ENCODE measurements around the gene DENND1A.

DENND1A gene

GRCh38 chr9:123523001-123523400, 406.9 kb downstream of the DENND1A start:
- FAIRE-seq, result no peak

GRCh38 chr9:123522251-123522650, 407.7 kb downstream of the DENND1A start:
- FAIRE-seq, result no peak

- no peak for FAIRE-seq
Observed at GRCh38 chr9:123518338-123518737, 411.6 kb downstream of the DENND1A start.

- FAIRE-seq, result no peak
Observed at GRCh38 chr9:123517512-123517911, 412.4 kb downstream of the DENND1A start.

GRCh38 chr9:123514766-123515165, 415.2 kb downstream of the DENND1A start:
- FAIRE-seq, result no peak

GRCh38 chr9:123513554-123513953, 416.4 kb downstream of the DENND1A start:
- FAIRE-seq, result no peak

GRCh38 chr9:123511326-123512277, 418.3 kb downstream of the DENND1A start:
- FAIRE-seq, result no peak

- FAIRE-seq, result no peak
Observed at GRCh38 chr9:123509646-123510045, 420.3 kb downstream of the DENND1A start.

GRCh38 chr9:123508048-123508447, 421.9 kb downstream of the DENND1A start:
- FAIRE-seq, result no peak

GRCh38 chr9:123505496-123505895, 424.4 kb downstream of the DENND1A start:
- no peak for FAIRE-seq

- FAIRE-seq, result no peak
Observed at GRCh38 chr9:123500336-123500735, 429.6 kb downstream of the DENND1A start.

GRCh38 chr9:123497830-123498229, 432.1 kb downstream of the DENND1A start:
- FAIRE-seq, result no peak

- no peak for FAIRE-seq
Observed at GRCh38 chr9:123495731-123496130, 434.2 kb downstream of the DENND1A start.

- no peak for FAIRE-seq
Observed at GRCh38 chr9:123493627-123494026, 436.3 kb downstream of the DENND1A start.

GRCh38 chr9:123490688-123491087, 439.2 kb downstream of the DENND1A start:
- no peak for FAIRE-seq

- no peak for FAIRE-seq
Observed at GRCh38 chr9:123488722-123489321, 441.1 kb downstream of the DENND1A start.

GRCh38 chr9:123487944-123488548, 441.9 kb downstream of the DENND1A start:
- FAIRE-seq, result no peak

GRCh38 chr9:123486431-123486830, 443.5 kb downstream of the DENND1A start:
- FAIRE-seq, result no peak

- no peak for FAIRE-seq
Observed at GRCh38 chr9:123485216-123485615, 444.7 kb downstream of the DENND1A start.

GRCh38 chr9:123484130-123484529, 445.8 kb downstream of the DENND1A start:
- no peak for FAIRE-seq

GRCh38 chr9:123483191-123483803, 446.6 kb downstream of the DENND1A start:
- no peak for FAIRE-seq

GRCh38 chr9:123482295-123482968, 447.5 kb downstream of the DENND1A start:
- FAIRE-seq, result no peak

All from colon (tissue), 2 donors.